Measurements from ENCODE around the gene IL16. TPM values are rescaled to one million over a fixed set of nuclear protein-coding genes. Genes with fewer than 3 reads are reported as not detected.

The IL16 gene
- polyA plus RNA-seq, 2 of the 4 experiments (the other 2 are of a cell fraction): 0.09 TPM; not detected in 1

- WGBS (ENCODE audit: missing lambda C conversion rate): 45% methylated on average over 2 of the region's 2 CpGs
- no peak overlapping the region for H3K27ac ChIP-seq
- H3K4me1 ChIP-seq: no peaks in the 10 kb centered on the region
- no peak overlapping the region for H3K4me2 ChIP-seq
- ChIA-PET POLR2A (no interaction called here), CTCF (interaction anchor here (1.0 to 4.0 kb wide), 5 partner anchors 10 to 148 kb away, joined by 3 to 30 read pairs (median 7); no protein-coding TSS in a partner anchor)
- TF ChIP-seq KDM1A (IDR thresholded peaks at IDR 0.05; ENCODE audit: low read depth) (no peak), HEYL (CRISPR knock-in tag; IDR thresholded peaks at IDR 0.05) (no peak), ZC3H11A (IDR thresholded peaks at IDR 0.05) (no peak), ESRRA (IDR thresholded peaks at IDR 0.05; ENCODE audit: borderline replicate concordance, low read length) (no peak)
- ATAC-seq: no peak
- FAIRE-seq: no peak
- DNase-seq (ENCODE audit: low read depth in 1 of 2, low spot score in 1 of 2): no peak
- no peak overlapping the region for H3K4me3 ChIP-seq
- no peaks in the 10 kb centered on the region; the same call in 1 of the 3 replicates for H3K9me3 ChIP-seq
Measured at GRCh38 chr15:81253846-81254245, 57.2 kb downstream of the IL16 start.

GRCh38 chr15:81254277-81254915 lies 57.7 kb downstream of the IL16 start:
- Histone ChIP-seq H3K9me3 (no peaks in the 10 kb centered on the region; the same call in 1 of the 3 replicates), H3K4me2 (no peak overlapping the region), H3K27ac (no peak overlapping the region), H3K4me1 (no peaks in the 10 kb centered on the region), H3K4me3 (no peak overlapping the region)
- CTCF ChIA-PET: interaction anchor here (1.0 to 4.0 kb wide), 6 partner anchors 11 to 148 kb away, joined by 3 to 30 read pairs (median 6); no protein-coding TSS in a partner anchor
- no peak for TF ChIP-seq CEBPB (IDR thresholded peaks at IDR 0.05)
- no peak for TF ChIP-seq KDM1A (IDR thresholded peaks at IDR 0.05; ENCODE audit: low read depth)
- TF ChIP-seq FOSB (CRISPR knock-in tag; IDR thresholded peaks at IDR 0.05): no peak
- no peak for TF ChIP-seq RAD21 (conservative IDR thresholded peaks at IDR 0.05 in 1 of 2, IDR thresholded peaks at IDR 0.05 in 1 of 2)
- TF ChIP-seq SREBF2 (IDR thresholded peaks at IDR 0.05): no peak
- TF ChIP-seq BHLHE40 (IDR thresholded peaks at IDR 0.05; ENCODE audit: low read depth, low read length): no peak
- TF ChIP-seq EP300 (IDR thresholded peaks at IDR 0.05): no peak
- no peak for TF ChIP-seq SMC3 (IDR thresholded peaks at IDR 0.05)
- TF ChIP-seq HOXB5 (CRISPR knock-in tag; IDR thresholded peaks at IDR 0.05): no peak
- TF ChIP-seq POLR2A (IDR thresholded peaks at IDR 0.05; ENCODE audit: low read length): no peak
- TF ChIP-seq CHD4 (IDR thresholded peaks at IDR 0.05; ENCODE audit: borderline replicate concordance): no peak
- no peak for TF ChIP-seq RFX5 (IDR thresholded peaks at IDR 0.05)
- no peak for TF ChIP-seq JUN (IDR thresholded peaks at IDR 0.05)
- TF ChIP-seq MAFK (IDR thresholded peaks at IDR 0.05; ENCODE audit: partially characterized antibody): no peak
- TF ChIP-seq EHMT2 (IDR thresholded peaks at IDR 0.05; ENCODE audit: low read depth): no peak
- TF ChIP-seq TP53 (CRISPR knock-in tag; IDR thresholded peaks at IDR 0.05): no peak
- no peak for TF ChIP-seq HDAC2 (IDR thresholded peaks at IDR 0.05)
- FAIRE-seq: no peak
- POLR2A ChIA-PET: no interaction called here
- DNase-seq (ENCODE audit: low read depth in 1 of 2, low spot score in 1 of 2): no peak
- ATAC-seq: no peak
- WGBS (ENCODE audit: missing lambda C conversion rate): 2% methylated on average over 5 of the region's 5 CpGs

GRCh38 chr15:81254916-81255290 lies 58.2 kb downstream of the IL16 start:
- no peaks in the 10 kb centered on the region for H3K4me1 ChIP-seq
- POLR2A ChIA-PET: no interaction called here
- 3% methylated on average over 3 of the region's 3 CpGs for WGBS (ENCODE audit: missing lambda C conversion rate)
- no peak for FAIRE-seq
- ATAC-seq: no peak
- no peak overlapping the region for H3K4me3 ChIP-seq
- no peak overlapping the region for H3K4me2 ChIP-seq
- DNase-seq (ENCODE audit: low read depth in 1 of 2, low spot score in 1 of 2): no peak
- CTCF ChIA-PET: interaction anchor here (0.5 to 4.0 kb wide), 6 partner anchors 11 to 156 kb away, joined by 3 to 30 read pairs (median 4); no protein-coding TSS in a partner anchor
- no peaks in the 10 kb centered on the region; the same call in 2 of the 3 replicates for H3K9me3 ChIP-seq
- H3K27ac ChIP-seq: no peak overlapping the region
- TF ChIP-seq POLR2AphosphoS2 (conservative IDR thresholded peaks at IDR 0.05; ENCODE audit: low read length) (no peak), SMC3 (IDR thresholded peaks at IDR 0.05) (no peak), CHD2 (IDR thresholded peaks at IDR 0.05; ENCODE audit: low read length, partially characterized antibody) (no peak), CTCF (IDR thresholded peaks at IDR 0.05) (no peak), HMGXB4 (CRISPR knock-in tag; IDR thresholded peaks at IDR 0.05; ENCODE audit: borderline replicate concordance) (no peak), HOXA7 (CRISPR knock-in tag; IDR thresholded peaks at IDR 0.05) (no peak), POLR2A (IDR thresholded peaks at IDR 0.05; ENCODE audit: low read length) (no peak), ELK1 (IDR thresholded peaks at IDR 0.05; ENCODE audit: low read depth, low read length) (no peak), HDAC2 (IDR thresholded peaks at IDR 0.05) (no peak), FOSB (CRISPR knock-in tag; IDR thresholded peaks at IDR 0.05) (no peak), EHF (CRISPR knock-in tag; IDR thresholded peaks at IDR 0.05) (no peak), RAD21 (conservative IDR thresholded peaks at IDR 0.05 in 1 of 2, IDR thresholded peaks at IDR 0.05 in 1 of 2) (no peak), SREBF2 (IDR thresholded peaks at IDR 0.05) (no peak), PBX3 (IDR thresholded peaks at IDR 0.05) (no peak), ZNF302 (CRISPR knock-in tag; IDR thresholded peaks at IDR 0.05) (no peak), ZC3H11A (IDR thresholded peaks at IDR 0.05) (no peak), RFX5 (IDR thresholded peaks at IDR 0.05) (no peak), MAZ (IDR thresholded peaks at IDR 0.05; ENCODE audit: borderline replicate concordance, low read depth, low read length) (no peak)
